Lung (tissue), 12 donors: ENCODE measurements around the gene PANK4. TPM values are rescaled to one million over a fixed set of nuclear protein-coding genes. Genes with fewer than 3 reads are reported as not detected.

ENCODE experiments used
- ATAC-seq: fragments of 200-7000 bp; cut with Tn5 transposase; one replicate; pipeline ENCODE4 v1.9.1; 2020; ENCODE audit warnings: moderate number of reproducible peaks; ENCODE audit not compliant: insufficient read depth, low FRiP score
- DNase-seq, 3 donors: peaks; one replicate each; pipeline ENCODE4 v3.0.0-alpha.2; 2013 to 2017
- H3K27ac ChIP-seq, 2 donors: one replicate each; pipeline ENCODE4 v1.5.1; 2013; ENCODE audit warnings: mild to moderate bottlenecking in 2 of 2, moderate library complexity in 2 of 2, control low read depth in 1 of 2, inconsistent platforms in 1 of 2, low read depth in 1 of 2, low read length in 1 of 2
- H3K27me3 ChIP-seq, 3 donors: one replicate each; pipeline ENCODE4 v1.5.1; 2013; ENCODE audit warnings: low read length in 2 of 3; ENCODE audit not compliant: control insufficient read depth in 3 of 3, insufficient read depth in 3 of 3
- H3K36me3 ChIP-seq, 4 donors: one replicate each; pipeline ENCODE4 v1.5.1; 2013; ENCODE audit warnings: low read length in 4 of 4, mild to moderate bottlenecking in 1 of 4, moderate library complexity in 1 of 4; ENCODE audit not compliant: control insufficient read depth in 4 of 4, insufficient read depth in 4 of 4
- H3K4me1 ChIP-seq, 5 donors: one replicate each; pipeline ENCODE4 v1.5.1; 2013; ENCODE audit warnings: low read length in 5 of 5, mild to moderate bottlenecking in 2 of 5, moderate library complexity in 1 of 5; ENCODE audit not compliant: control insufficient read depth in 5 of 5, insufficient read depth in 5 of 5
- H3K4me3 ChIP-seq: one replicate; pipeline ENCODE4 v1.5.1; 2013; ENCODE audit warnings: mild to moderate bottlenecking, control low read depth, moderate library complexity
- H3K9ac ChIP-seq, 2 donors: one replicate each; pipeline ENCODE4 v1.5.1; 2013; ENCODE audit warnings: low read length in 2 of 2, control low read depth in 1 of 2; ENCODE audit not compliant: insufficient read depth in 1 of 2
- H3K9me3 ChIP-seq, 4 donors: one replicate each; pipeline ENCODE4 v1.5.1; 2013; ENCODE audit warnings: low read length in 3 of 4, mild to moderate bottlenecking in 1 of 4, moderate library complexity in 1 of 4; ENCODE audit not compliant: control insufficient read depth in 4 of 4, insufficient read depth in 3 of 4
- CTCF ChIP-seq: IDR thresholded peaks from 2 replicates; pipeline ENCODE4 v1.5.1; 2012; ENCODE audit warnings: mild to moderate bottlenecking; ENCODE audit errors: control extremely low read depth, extremely low read depth
- WGBS, 2 donors: extraction: QIAGEN DNeasy Blood & Tissue Kit; methylation state at CpG; one replicate each; pipeline ENCODE4 v1.1.7; 2013; 5-methylcytosine and 5-hydroxymethylcytosine counted together
- polyA plus RNA-seq, 2 donors: library from polyadenylated mRNA; stranded (reverse); fragments of 200-250 nt; gene quantifications; one replicate each; pipeline ENCODE4 v1.2.1, GENCODE V29; 2013
- total RNA-seq, 2 donors: library from RNA; depleted of rRNA in 1 of 2; stranded (reverse); fragments of >200 nt in 1 of 2; gene quantifications; one replicate each; pipeline ENCODE4 v1.2.1, GENCODE V29; 2014 to 2021
- donor health status: control.
- donor health status: control.
- donor health status: Bipolar disorder and iron deficiency.
- donor health status: healthy.
- donor health status: DM: yes; HTN: yes; CAD: no.

The PANK4 gene
- total and polyA plus RNA-seq, 4 donors, result 17.6 to 36.3 (median 21.7) TPM

- H3K36me3 ChIP-seq, result peaks cover 0 to 16% (median 0%) of the 10 kb centered on the region in 4 donors
- H3K9me3 ChIP-seq, result no peaks in the 10 kb centered on the region
- ATAC-seq (no peak), DNase-seq (no peak)
- no peak overlapping the region for H3K27ac ChIP-seq
- no peak overlapping the region for H3K9ac ChIP-seq
- H3K4me3 ChIP-seq, result no peak overlapping the region
- 90 to 93% methylated on average over 16 of the region's 16 CpGs for WGBS, 2 donors
- H3K27me3 ChIP-seq, result no peaks in the 10 kb centered on the region
- no peak for TF ChIP-seq CTCF
- H3K4me1 ChIP-seq, result no peaks in the 10 kb centered on the region
These were observed 40.8 kb upstream of the PANK4 start for GRCh38 chr1:2567083-2567679.

GRCh38 chr1:2566101-2567045, 40.0 kb upstream of the PANK4 start:
- Histone ChIP-seq H3K36me3 (peaks cover 0 to 24% (median 0%) of the 10 kb centered on the region in 4 donors), H3K27ac (no peak overlapping the region), H3K9ac (no peak overlapping the region), H3K4me3 (no peak overlapping the region), H3K27me3 (no peaks in the 10 kb centered on the region), H3K9me3 (no peaks in the 10 kb centered on the region), H3K4me1 (no peaks in the 10 kb centered on the region)
- peak in 1 of 3 donors; percentile 13 for DNase-seq
- 80 to 82% methylated on average over 34 of the region's 34 CpGs for WGBS, 2 donors
- no peak for ATAC-seq
- TF ChIP-seq CTCF, result no peak

GRCh38 chr1:2564815-2565374, 38.5 kb upstream of the PANK4 start:
- H3K4me3 ChIP-seq, result no peak overlapping the region
- H3K9me3 ChIP-seq, result no peaks in the 10 kb centered on the region
- H3K27ac ChIP-seq, result no peak overlapping the region
- no peak overlapping the region for H3K9ac ChIP-seq
- TF ChIP-seq CTCF, result no peak
- H3K4me1 ChIP-seq, result no peaks in the 10 kb centered on the region
- H3K36me3 ChIP-seq, result peaks cover 0 to 39% (median 0%) of the 10 kb centered on the region in 4 donors
- ATAC-seq (no peak), DNase-seq (no peak)
- WGBS, 2 donors, result 61 to 73% methylated on average over 12 to 14 of the region's 14 CpGs
- H3K27me3 ChIP-seq, result no peaks in the 10 kb centered on the region
